DLD1 (cell line): ENCODE measurements around the gene C17orf78.
"Not testable (repeated sequence)": the region's sequence is repeated elsewhere in the genome, so short reads cannot be mapped to it uniquely, and the experiment has no call there.

Experiments used
- in situ Hi-C: cut with HindIII; loops from 2 replicates; pipeline ENCODE4 v1.10.0; 2017; ENCODE audit warnings: low sequenced_read_pairs

C17orf78 gene

DNA sequence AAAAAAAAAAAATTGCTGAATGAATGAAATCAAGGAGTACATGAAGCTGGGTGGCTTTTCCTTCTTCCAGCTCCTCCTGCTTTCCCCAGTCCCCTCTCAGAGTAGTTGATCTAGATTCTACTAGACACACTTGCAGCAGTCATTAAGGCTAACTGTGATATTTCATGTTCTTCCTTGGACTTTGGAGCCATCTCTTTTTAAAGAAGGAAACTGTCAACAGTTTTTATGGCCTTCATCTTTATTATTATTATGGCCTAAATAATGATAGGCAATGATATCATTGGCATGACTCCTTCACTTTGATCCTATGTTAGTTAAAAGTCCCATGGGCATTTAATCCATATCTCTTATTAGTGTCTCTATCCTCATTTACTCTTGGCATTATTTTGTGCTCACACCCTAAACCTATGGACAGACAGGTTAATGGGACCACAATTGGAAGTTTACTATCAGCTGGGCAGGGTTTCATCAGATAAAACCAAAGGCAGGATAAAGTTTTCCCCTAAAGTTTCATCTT lies 9.7 kb downstream of the C17orf78 start:
- in situ Hi-C loops: no loop called here

DNA sequence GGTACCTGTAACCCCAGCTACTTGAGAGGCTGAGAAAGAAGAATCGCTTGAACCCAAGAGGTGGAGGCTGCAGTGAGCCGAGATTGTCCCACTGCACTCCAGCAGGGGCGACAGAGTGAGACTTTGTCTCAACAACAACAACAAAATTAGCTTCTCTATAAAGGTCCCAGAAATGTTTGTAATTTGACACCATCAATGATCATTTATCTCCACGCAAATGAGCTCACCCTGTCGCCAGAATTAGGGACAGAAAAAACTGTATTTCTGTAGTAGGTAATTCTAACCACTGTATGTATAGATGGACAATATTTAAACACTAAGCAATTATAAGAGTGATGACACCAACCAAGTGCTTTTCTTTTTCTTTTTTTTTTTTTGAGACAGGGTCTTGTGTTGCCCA lies 10.7 kb downstream of the C17orf78 start:
- in situ Hi-C loops: no loop called here

DNA sequence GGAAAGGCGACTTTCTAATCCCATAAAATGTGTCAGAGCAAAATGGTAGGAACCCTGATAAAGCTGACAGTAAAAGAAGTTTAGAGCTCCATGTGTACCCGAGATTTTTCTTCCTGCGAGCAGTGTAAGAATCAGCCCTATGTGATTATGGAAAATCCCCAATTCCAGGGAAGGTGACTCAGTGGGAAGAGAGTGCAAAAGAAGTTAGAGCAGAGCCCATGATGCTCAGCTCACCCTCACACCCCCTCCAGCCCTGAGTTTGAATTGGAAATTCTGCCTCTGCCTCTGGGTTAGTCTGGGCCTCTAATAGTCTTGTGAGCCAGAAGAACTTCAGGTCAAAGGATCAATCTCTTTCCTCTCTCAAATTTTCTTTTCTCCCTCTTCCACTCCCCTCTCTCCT lies 12.5 kb downstream of the C17orf78 start:
- in situ Hi-C loops: no loop called here

DNA sequence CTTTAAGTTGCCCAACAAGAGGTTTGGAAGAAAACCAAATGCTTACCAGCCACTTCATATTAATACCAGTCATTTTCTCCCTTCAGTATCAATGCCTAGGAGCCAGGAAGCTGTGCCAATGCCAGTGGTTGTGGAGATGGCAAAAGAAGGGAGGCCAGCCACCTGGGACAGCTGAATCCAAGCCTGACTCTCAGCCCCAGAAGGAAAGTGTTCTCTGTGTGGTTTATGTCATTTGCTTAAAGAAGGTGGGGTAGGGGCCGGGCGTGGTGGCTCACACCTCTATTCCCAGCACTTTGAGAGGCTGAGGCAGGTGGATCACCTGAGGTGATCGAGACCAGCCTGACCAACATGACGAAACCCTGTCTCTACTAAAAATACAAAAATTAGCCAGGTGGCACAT lies 13.4 kb downstream of the C17orf78 start:
- in situ Hi-C loops: no loop called here

DNA sequence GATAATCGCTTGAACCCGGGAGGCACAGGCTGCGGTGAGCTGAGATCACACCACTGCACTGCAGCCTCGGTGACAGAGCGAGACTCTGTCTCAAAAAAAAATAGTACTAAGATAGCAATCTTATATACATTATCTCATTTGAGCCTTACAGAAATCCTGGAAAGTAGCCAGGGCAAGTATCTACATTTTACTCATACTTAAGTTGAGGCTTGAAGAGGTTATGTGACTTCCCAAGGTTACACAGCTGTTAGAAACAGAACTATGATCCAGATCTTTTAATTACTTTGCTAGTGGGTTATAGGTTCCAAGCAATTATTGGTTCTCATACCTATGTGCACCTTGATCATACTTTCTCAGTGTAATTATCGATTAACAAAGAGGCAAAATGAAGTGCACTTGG lies 15.4 kb downstream of the C17orf78 start:
- in situ Hi-C loops: no loop called here

DNA sequence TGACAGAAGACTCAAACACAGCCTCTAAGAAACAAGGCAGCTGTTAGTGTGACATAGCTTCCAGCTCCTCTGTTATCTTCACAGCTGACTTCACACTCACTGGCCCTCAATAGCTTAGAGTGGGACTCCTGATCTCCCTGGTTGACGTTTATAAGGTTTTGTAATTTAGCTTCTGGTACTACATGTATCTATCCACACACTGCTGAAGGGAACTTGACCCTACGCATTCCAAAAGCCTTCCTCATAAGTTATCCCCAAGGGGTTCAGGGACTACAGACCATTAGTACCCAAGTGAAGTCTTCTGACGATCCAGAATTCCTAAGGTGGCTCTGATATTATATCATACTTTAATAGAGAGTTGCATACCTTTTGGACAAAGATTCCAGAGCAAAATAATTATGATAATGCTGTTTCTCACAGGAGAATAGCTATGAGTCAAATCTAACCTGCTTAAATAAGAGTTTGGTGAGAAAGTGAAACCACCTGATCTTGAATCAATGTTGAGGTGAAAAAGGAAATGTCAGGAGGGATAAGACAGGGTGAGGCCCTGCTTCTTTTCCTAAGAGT lies 16.3 kb downstream of the C17orf78 start:
- in situ Hi-C loops: no loop called here

DNA sequence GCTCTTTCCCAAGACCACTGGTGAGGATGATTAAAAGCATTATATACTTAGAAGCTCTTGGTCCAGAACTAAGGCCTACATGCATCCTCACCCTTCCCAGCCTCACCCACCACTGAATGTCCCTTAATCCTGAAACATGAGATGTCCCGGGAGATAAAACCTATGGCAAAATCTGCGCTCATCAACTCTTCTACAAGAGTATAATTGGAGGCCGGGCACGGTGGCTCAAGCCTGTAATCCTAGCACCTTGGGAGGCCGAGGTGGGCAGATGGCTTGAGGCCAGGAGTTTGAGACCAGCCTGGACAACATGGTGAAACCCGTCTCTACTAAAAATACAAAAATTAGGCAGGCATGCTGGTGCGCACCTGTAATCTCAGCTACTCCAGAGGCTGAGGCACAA lies 17.6 kb downstream of the C17orf78 start:
- in situ Hi-C loops: no loop called here

DNA sequence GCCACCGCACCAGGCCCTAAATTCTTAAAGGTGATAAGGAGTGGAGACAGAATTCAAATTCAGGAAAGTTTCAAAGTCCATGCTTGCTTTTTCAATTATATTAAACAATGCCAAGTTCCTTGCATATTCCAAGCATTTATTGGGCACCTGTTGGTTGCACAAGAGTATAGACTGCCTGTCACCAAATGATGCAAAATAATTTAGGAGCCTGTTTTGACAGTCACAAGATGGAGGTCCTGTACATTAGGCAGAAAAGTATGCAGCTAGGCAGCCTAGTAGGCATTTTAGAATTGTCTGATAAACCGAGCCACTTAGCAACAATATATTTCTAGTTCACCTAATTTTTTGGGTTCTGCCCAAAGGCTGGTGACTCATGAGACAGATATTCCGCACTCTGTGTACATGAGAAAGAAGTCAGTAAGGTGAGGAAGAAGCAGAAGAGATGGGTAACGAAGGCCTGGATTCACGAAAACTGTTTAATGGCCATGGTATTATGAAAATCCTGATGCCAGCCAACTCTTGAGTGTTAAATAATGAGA lies 23.5 kb downstream of the C17orf78 start:
- in situ Hi-C loops: no loop called here

DNA sequence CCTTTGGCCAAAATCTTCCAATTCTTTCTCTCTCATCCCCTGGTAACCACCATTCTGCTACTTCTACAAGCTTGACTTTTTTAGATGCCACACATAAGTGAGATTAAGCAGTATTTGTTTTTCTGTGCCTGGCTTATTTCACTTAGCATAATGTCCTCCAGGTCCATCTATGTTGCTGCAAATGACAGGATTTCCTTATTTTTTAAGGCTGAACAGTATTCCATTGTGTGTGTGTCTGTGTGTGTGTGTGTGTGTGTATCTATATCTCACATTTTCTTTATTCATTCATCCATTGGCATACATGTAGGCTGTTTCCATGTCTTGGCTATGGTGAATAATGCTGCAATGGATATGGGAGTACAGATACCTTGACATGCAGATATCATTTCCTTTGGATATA lies 24.7 kb downstream of the C17orf78 start:
- in situ Hi-C loops: no loop called here

DNA sequence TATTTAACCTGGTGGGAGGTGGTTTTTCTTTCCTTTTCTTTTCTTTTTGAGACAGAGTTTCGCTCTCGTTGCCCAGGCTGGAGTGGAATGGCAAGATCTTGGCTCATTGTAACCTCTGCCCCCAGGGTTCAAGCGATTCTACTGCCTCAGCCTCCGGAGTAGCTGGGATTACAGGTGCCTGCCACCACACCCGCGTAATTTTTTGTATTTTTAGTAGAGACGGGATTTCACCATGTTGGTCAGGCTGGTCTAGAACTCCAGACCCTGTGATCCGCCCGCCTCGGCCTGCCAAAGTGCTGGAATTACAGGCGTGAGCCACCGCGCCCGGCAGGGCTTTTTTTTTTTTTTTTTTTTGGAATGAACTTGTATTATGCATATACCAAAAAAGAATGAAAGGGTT lies 29.7 kb downstream of the C17orf78 start:
- in situ Hi-C loops: not testable (repeated sequence)

DNA sequence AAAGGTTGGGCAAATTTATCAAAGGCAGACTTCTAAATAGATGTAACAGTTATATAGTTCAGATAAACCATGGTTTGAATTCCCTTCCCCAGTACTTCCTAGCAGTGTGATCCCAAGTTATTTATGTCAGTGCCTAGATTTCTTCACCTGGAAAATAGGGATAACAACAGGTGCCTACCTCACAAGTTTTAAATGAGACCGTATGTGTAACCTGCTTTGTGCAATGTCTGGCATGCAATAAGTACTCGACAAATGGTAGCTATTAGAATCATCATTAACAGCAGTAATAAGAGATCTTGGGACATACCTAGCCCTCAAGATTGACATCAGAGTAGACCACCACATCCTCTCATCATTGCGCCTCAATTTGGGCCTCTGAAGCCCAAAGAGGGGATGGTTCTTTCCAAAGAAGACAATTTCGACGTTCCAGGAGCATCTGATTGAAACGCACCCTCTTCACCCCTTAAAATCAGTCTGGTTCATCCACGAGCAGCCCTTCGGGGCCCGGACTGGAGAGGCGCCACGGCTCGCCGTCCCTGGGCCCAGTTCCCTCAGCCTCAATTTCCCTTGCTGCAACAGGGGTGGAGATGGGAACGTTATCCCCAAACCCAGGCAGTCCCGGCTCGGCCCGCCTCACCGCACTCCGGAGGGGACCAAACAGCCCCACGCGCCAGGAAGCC lies 30.3 kb downstream of the C17orf78 start:
- in situ Hi-C loops: no loop called here

DNA sequence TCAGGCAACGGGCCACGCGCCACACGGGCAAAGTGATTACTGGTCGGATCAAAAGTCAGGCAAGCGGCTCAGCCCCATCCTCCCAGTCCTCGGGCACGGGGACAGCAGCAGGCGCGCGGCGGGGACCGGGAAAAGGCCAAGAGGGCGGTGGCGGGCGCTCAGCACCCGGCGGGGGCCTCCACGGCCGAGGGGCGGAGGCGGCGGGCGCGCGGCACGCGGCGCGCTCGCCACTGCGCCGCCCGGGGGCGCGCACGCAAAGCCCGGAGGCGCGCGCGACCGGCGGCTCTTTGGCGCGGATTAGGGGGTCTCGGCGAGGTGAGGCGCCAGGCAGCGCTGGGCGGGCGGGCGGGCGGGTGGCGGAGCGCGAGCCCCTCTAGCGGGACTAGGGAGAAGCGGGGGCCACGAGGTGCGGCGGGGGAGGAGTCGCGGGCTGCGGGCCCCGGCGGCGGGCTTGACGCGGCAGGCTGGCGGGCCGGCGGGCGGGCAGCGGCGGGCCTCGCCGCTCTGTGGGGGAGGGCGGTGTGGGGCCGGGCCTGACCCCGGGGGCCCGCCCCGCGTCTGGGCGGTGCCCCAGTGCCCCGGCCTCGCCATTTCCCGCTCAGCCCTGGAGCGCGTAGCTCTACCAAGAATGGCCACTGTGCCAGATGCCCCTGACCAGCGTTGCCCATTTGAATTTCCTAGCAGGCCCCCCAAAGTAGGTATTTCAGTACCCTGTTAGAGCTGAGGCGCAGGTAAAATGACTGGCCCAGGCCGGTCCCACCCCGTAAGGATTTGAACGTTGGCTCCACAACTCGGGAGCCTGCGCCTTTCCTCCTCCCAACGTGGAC lies 31.1 kb downstream of the C17orf78 start, which contains the start of the genes ACACA and TADA2A:
Gene ACACA, minus strand, starts transcription at position 202 of the 827 bp plus-strand sequence. CDS start 537 bp downstream, outside the sequence.
Gene TADA2A, plus strand, starts transcription at position 252 of the 827 bp plus-strand sequence. CDS start 4,480 bp downstream, outside the sequence.
- in situ Hi-C loops: no loop called here

DNA sequence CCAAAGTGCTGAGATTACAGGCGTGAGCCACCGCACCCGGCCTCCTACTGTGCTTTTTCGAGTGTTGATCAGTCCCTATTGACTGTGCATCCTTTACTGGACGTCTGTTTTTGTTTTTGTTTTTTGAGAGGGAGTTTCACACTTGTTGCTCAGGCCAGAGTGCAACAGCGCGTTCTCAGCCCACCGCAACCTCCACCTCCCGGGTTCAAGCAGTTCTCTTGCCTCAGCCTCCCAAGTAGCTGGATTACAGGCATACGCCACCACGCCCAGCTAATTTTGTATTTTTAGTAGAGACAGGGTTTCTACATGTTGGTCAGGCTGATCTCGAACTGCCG lies 32.3 kb downstream of the C17orf78 start:
- in situ Hi-C loops: not testable (repeated sequence)

DNA sequence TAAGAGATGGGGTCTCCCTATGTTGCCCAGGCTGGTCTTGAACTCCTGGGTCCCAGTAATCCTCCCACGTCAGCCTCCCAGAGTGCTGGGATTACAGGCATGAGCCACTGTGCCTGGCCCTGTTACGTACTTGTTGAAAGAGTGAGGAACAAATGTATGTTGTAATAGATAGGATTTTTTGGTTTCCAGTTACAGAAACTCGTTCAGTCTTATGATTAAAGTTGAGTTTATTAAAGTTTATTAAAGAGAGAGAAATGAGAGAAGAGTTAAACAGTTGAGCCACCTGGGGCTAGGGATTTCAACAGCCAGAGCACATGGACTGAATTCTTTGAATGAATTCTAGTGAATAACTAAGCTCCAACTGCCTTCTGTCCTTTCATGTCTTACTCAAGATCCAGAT lies 34.6 kb downstream of the C17orf78 start:
- in situ Hi-C loops: no loop called here

DNA sequence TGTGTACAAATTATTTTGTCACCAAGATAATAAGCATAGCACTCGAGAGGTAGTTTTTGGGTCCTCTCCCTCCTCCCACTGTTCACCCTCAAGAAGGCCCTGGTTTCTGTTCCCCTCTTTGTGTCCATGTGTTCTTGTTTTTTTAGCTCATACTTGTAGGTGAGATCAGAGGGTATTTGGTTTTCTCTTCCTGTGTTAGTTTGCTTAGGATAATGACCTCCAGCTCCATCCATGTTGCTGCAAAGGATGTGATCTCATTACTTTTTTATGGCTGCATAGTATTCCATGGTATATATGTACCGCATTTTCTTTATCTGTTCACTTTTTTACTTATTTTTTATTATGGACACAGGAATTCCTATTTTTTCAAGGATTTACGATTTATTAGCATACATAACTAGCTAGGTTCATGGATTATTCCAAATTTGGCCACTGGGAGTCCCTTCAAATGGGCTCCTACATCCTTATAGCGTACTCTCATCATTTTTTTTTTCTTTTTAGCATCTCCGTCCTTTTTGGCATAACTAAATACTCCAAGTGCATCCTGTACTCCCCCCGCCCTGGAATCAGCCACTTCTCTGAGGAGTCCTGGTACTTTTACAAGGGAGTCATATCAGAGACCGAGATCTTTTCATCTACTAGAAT lies 38.2 kb downstream of the C17orf78 start:
- in situ Hi-C loops: no loop called here

DNA sequence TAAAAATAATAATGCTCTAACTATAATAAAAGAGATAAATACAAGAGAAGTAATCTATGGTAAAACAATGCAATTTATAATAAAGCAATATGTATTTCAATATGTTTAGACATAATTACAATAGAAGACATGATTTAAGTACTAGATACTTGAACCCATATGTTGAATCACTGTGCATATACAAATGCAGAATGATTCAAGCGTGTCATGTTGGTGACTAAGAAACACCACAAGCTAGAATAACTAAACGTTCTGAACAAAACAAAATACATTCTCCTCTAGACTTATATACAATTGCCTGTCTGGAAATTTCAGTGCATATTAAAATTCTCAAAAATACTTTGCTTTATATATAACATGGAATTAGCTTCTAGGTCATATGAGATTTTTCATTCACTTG lies 42.1 kb downstream of the C17orf78 start:
- in situ Hi-C loops: no loop called here

DNA sequence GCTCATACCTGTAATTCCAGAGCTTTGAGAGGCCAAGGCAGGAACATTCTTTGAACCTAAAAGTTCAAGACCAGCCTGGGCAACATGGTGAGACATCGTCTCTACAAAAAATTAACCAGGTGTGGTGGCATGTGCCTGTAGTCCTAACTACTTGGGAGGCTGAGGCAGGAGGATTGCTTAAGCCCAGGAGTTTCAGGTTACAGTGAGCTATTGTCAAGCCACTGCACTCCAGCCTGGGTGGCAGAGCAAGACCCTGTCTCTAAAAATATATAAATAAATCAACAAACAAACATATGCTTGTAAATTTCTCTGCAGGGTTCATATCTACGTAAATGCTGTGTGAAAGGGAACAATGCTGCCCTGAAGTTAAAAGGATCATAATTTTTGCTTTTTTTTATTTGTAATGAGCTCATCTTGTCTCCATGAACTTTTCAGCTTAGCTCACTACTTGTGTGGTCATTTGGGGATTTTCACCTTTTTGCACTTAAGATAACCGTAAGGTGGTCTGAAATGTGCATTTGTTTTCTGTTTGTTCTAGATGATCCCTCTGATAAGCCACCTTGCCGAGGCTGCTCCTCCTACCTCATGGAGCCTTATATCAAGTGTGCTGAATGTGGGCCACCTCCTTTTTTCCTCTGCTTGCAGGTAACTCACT lies 47.3 kb downstream of the C17orf78 start:
- in situ Hi-C loops: no loop called here

DNA sequence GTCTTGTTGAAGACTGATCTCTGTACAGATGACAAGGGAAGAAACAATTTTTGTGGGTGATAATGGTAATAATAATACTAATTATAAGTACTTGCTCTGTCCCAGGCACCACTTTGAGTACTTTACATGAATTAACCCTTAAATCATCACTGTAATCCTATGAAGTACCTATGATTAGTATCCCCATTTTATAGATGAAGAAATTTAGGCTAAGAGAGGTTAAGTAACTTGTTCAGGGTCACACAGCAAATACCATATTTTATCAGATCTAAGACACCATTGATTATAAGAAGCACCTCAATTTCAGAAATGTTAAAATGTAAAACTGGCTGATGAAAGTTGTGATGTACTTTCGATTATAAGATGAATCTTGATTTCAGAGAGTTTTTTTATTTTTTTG lies 49.5 kb downstream of the C17orf78 start:
- in situ Hi-C loops: no loop called here

DNA sequence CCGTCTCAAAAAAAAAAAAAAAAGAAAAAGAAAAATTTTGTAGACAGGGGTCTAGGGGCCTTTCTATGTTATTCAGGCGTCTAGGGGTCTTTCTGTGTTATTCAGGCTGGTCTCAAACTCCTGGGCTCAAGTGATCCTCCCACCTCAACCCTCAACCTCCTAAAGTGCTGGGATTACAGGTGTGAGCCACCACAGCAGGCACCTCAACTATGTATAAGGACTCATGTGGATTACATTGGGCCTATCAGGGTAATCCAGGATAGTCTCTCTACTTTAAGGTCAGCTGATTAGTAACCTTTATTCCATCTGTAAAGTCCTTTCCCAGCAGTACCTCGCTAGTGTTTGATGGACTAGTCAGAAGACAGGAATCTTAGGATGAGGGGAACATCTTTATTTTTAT lies 53.3 kb downstream of the C17orf78 start:
- in situ Hi-C loops: no loop called here

DNA sequence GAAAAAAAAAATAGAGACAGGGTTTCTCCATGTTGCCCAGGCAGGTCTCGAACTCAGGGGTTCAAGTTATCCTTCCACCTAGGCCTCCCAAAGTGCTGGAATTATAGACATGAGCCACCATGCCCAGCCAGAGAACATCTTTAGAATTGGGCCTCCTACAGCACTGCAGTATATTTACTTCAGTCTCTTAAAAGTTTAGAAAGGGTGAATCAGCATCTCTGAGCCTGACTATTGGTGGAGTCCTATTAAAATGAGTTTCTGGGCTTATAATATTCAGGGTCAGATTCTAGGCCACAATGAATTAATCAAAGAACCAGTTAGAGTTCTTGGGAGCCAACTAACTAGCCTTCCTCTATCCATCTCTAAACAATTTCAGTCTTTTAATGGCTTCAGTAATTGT lies 53.7 kb downstream of the C17orf78 start:
- in situ Hi-C loops: no loop called here
